GM18861 (cell line): ENCODE measurements around the gene SS18L1.

Source experiments
- ATAC-seq: cut with Tn5 transposase; IDR thresholded peaks from one replicate; pipeline ENCODE4 v1.9.1; 2021; ENCODE audit not compliant: unreplicated experiment

Gene SS18L1

DNA sequence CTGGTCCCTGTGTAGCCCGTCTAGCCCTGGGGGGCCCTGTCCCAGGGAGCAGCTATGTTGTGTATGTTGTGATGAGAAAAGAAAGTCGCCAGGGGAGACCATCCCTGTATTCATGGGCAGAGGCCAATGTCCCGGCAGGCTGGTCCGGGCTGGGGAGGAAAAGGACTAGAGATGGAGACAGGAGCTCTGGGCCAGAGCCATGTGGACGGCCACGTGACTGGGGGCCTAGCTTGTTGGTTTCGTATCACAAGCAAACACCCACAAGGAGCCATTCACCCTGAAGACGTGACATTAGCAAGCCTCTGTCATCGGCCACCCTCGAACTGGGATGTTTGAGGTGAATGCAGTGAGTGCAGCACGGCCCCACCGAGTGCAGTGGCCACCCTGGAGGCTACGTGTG is 79.4 kb downstream of the SS18L1 start:
- no peak for ATAC-seq

DNA sequence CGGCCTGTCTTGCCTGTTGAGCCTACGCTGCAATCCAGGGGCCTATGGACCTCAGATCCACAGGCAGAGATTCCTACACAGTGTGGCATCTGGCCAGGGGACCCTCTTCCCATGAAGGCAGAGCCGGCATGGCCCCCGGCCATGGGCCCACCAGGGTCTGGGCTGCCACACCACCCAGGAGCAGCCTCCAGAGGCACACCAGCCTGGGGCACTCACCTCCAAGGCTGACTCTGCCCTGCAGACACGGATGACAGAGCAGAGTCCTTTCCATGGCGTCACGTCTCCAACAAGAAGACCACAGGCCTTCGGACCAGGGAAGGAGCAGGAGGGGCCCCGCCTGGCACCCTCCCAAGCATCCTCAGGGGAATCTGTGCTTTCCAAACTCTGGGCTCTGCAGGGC is 80.0 kb downstream of the SS18L1 start:
- ATAC-seq = no peak

GRCh38 chr20:62224113-62224855 is 80.7 kb downstream of the SS18L1 start:
- no peak for ATAC-seq

DNA sequence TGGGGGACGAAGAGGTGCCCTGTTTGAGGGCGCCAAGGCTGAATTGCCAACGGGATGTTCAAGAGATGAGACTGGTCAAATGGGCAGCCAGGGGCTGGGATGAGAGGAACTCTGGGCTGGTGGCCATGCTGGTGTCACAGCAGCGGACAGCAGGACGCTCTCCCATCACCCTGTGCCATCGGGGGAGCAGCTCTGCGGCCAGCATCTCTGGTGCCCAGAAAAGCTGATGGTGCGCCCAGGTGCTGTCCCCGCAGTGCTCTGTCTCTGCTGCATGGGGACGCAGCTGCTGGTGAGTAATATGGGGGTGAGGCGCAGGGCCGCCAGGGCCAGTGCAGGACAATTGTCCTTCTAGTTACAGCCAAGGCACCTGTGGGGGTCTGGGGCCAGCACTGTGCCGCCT is 81.5 kb downstream of the SS18L1 start:
- no peak for ATAC-seq

GRCh38 chr20:62225820-62226635 is 82.5 kb downstream of the SS18L1 start:
- ATAC-seq = no peak

DNA sequence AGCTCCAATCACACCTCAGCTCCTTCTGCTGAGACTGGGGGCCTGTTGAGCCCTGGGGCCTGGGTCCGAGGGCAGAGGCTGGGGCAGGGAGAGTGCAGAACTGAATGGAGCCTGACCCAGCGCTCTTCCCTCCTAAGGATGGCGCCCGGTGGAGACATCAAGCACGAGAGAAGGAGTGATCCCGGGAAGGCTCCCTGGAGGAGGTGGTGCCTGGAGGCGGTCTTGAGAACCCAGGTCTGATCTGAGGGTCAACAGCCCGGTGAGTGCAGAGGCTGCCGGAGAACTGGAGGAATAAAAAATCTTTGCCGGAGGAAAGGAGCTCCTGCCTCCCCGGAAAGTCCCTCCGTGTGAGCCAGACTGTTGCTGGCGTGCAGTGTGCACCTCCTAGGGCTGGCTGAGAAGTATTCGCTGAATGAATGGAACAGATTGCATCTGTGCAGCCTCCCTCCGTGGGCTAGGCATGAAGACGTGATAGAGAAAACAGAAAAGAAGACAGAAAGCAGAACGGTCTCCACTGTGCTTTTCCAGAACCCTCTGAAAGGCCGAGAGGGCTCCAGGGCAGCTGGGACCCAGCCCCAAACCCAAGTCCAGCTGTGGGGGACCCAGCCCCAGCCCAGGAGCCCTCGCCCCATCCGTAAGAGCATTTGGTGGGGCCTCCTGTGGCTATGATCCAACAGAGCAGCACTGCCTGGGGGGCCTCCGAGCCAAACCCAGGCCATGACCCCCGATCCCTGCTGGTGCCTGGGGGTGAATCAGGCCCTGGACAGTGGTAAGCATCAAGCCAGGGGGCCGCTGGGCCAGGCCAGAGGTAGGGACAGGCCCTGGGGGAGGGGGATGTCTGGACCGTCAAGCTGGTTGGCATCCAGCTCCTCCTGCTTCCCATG is 83.4 kb downstream of the SS18L1 start:
- no peak for ATAC-seq

DNA sequence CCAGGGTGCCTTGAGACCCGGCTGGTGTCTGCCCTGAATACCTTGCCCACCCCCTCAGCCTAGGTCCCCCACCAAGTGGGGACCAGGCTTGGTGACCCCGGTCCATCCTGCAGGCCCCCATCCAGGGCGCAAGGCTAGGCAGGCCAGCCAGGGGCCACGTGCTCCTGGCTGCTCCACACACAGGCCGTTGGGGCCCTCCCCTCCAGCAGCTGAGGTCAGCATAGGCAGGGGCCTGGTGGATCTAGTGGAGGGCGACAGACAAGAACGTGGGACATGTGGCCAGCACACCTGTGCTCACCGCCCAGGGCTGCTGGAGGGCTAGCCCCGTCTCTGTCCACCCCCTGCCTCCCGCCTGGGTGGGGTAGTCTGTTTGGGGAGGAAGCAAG is 84.0 kb downstream of the SS18L1 start:
- ATAC-seq = no peak

DNA sequence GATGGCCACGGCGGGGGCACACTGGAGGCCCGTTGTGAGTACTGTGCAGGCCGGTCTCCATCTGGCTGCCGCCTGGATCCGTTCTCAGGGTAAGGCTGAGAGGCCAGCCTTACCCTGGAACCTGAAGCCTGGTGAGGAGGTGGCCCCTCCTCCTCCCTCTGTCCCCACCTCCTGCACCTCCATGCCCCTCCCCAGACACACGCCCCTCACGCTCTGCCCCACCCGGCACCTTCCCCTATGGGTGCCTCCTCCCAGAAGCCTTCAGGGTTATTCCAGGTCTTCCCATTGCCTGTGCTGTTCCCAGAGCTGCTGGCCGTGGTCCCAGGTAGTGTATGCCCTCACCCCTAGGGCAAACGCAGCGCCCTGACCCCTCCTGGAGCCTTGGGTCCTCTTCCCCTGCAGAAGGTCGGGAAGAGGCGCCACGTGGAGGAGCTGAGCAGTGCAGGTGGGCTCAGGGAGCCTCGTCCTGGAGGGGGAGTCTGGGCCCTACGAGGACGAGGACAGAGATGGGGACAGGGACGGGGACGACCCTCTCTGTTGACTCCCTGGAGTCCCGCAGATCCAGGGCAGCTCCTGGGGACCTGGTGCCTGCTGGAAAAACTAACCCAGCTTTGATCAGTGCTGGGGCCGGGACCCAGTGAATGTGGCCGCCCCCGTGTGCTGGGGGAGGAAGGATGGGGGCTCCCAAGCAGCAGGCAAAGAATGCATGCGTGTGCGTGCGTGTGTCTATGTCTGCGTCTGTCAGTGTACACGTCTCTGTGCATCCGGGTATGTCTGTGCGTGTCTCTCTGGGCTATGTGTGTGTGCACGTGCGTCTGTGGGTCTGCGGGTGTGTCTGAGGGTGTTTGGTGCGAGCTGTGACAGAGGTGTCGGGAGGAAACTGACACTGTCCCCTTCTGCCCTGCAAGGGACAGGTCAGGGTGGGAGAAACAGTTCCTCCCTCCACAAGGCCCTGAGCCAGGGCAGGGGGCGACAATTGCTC is 84.7 kb downstream of the SS18L1 start:
- no peak for ATAC-seq

GRCh38 chr20:62228982-62229545 is 85.5 kb downstream of the SS18L1 start:
- no peak for ATAC-seq

DNA sequence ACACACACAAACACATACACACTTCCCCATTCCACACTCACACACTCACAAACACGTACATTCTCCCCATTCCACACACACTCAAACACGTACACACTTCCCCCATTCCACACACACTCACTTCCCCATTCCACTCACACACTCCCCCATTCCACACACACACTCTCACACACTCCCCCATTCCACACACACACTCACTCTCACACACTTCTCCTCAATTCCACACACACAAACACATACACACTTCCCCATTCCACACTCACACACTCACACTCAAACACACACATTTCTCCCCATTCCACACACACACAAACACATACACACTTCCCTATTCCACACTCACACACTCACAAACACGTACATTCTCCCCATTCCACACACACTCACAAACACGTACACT is 86.1 kb downstream of the SS18L1 start:
- no peak for ATAC-seq

- no peak for ATAC-seq
Observed at GRCh38 chr20:62230276-62230675, 86.7 kb downstream of the SS18L1 start.

DNA sequence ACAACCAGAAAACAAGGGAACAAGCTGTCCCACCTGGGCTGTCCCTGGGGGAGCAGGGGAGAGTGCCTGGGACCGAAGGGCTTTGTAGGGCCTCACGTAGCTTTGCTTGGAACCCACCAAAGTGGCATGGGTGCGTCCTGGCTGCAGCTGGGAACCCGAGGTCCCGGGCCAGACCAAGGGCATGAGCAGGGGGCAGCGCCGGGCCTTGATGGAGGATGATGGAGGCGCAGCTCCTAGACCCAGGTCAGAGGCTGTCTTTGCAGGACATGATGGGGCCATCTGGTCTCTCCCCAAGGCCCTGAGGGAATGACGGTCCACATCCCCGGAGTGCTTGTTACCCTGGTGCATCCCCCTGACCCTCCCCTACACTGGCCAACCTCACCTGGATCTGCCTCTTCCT is 87.1 kb downstream of the SS18L1 start:
- no peak for ATAC-seq

- ATAC-seq = no peak
Observed at GRCh38 chr20:62231292-62231691, 87.7 kb downstream of the SS18L1 start.
